Measurements from ENCODE around the gene RALGPS1. TPM values are rescaled to one million over a fixed set of nuclear protein-coding genes. Genes with fewer than 3 reads are reported as not detected.
"Not testable (repeated sequence)": the region's sequence is repeated elsewhere in the genome, so short reads cannot be mapped to it uniquely, and the experiment has no call there.

The RALGPS1 gene
- total RNA-seq, 4 donors from 2014 or later = 3.3 to 9.8 (median 6.7) TPM

GRCh38 chr9:127142291-127142690 is 227.7 kb downstream of the RALGPS1 start:
- H3K27ac ChIP-seq = no peak overlapping the region
- H3K4me1 ChIP-seq = peaks cover 0 to 11% (median 0%) of the 10 kb centered on the region in 4 donors
- no peaks in the 10 kb centered on the region for H3K36me3 ChIP-seq
- no peak for DNase-seq (ENCODE audit: low spot score in 2 of 2)
- TF ChIP-seq POLR2A (IDR thresholded peaks at IDR 0.05) = no peak
- no peak for TF ChIP-seq CTCF (IDR thresholded peaks at IDR 0.05)
- no peak for TF ChIP-seq EP300 (IDR thresholded peaks at IDR 0.05)
- no peaks in the 10 kb centered on the region for H3K27me3 ChIP-seq
- WGBS, 2 donors = 91 to 98% methylated on average over 3 of the region's 3 CpGs
- H3K9me3 ChIP-seq = no peaks in the 10 kb centered on the region
- no peak overlapping the region for H3K4me3 ChIP-seq

GRCh38 chr9:127142931-127143464 is 228.4 kb downstream of the RALGPS1 start:
- TF ChIP-seq POLR2A (IDR thresholded peaks at IDR 0.05) = no peak
- no peak for TF ChIP-seq EP300 (IDR thresholded peaks at IDR 0.05)
- no peak for TF ChIP-seq CTCF (IDR thresholded peaks at IDR 0.05)
- no peak for DNase-seq (ENCODE audit: low spot score in 2 of 2)
- Histone ChIP-seq H3K9me3 (no peaks in the 10 kb centered on the region), H3K4me3 (no peak overlapping the region), H3K36me3 (no peaks in the 10 kb centered on the region), H3K4me1 (peaks cover 0 to 11% (median 0%) of the 10 kb centered on the region in 4 donors), H3K27ac (no peak overlapping the region), H3K27me3 (no peaks in the 10 kb centered on the region)
- 40 to 50% methylated on average over 2 of the region's 2 CpGs for WGBS, 2 donors

- no peak overlapping the region for H3K27ac ChIP-seq
- 96% methylated on average over 8 of the region's 8 CpGs for WGBS, 2 donors
Measured at GRCh38 chr9:127143920-127144465, 229.4 kb downstream of the RALGPS1 start.

GRCh38 chr9:127144670-127145445 is 230.3 kb downstream of the RALGPS1 start:
- no peaks in the 10 kb centered on the region for H3K27me3 ChIP-seq
- no peak for DNase-seq (ENCODE audit: low spot score in 2 of 2)
- no peaks in the 10 kb centered on the region for H3K9me3 ChIP-seq
- H3K4me3 ChIP-seq = no peak overlapping the region
- WGBS, 2 donors = 89 to 93% methylated on average over 8 of the region's 8 CpGs
- H3K4me1 ChIP-seq = peaks cover 0 to 11% (median 0%) of the 10 kb centered on the region in 4 donors
- TF ChIP-seq EP300 (IDR thresholded peaks at IDR 0.05) (peak in 1 of 2 donors; percentile 19), POLR2A (IDR thresholded peaks at IDR 0.05) (no peak), CTCF (IDR thresholded peaks at IDR 0.05) (no peak)
- H3K36me3 ChIP-seq = no peaks in the 10 kb centered on the region
- no peak overlapping the region for H3K27ac ChIP-seq

More at GRCh38 chr9:127143920-127144465, 229.4 kb downstream of the RALGPS1 start:
- no peaks in the 10 kb centered on the region for H3K27me3 ChIP-seq
- H3K36me3 ChIP-seq = no peaks in the 10 kb centered on the region
- no peak overlapping the region for H3K4me3 ChIP-seq
- no peak for TF ChIP-seq CTCF (IDR thresholded peaks at IDR 0.05)
- TF ChIP-seq EP300 (IDR thresholded peaks at IDR 0.05) = no peak
- TF ChIP-seq POLR2A (IDR thresholded peaks at IDR 0.05) = no peak
- no peaks in the 10 kb centered on the region for H3K9me3 ChIP-seq
- H3K4me1 ChIP-seq = peaks cover 0 to 11% (median 0%) of the 10 kb centered on the region in 4 donors
- DNase-seq (ENCODE audit: low spot score in 2 of 2) = no peak

GRCh38 chr9:127146841-127147240 is 232.3 kb downstream of the RALGPS1 start:
- not testable (repeated sequence) for H3K27me3 ChIP-seq; H3K4me1 ChIP-seq; H3K9me3 ChIP-seq; H3K4me3 ChIP-seq; DNase-seq (ENCODE audit: low spot score in 2 of 2); H3K36me3 ChIP-seq; H3K27ac ChIP-seq

All from tibial nerve (tissue), 4 donors.